H9 (cell line): Measurements from ENCODE around the gene NFKBIA. TPM values are rescaled to one million over a fixed set of nuclear protein-coding genes. Genes with fewer than 3 reads are reported as not detected.
A peak's percentile ranks its signal among the peaks of the same experiment; 100 is the strongest.

Experiments
- DNase-seq: peaks from one replicate; pipeline ENCODE4 v3.0.0-alpha.2; 2017
- H2AFZ ChIP-seq: one replicate; pipeline ENCODE4 v1.6.1; 2013; ENCODE audit warnings: mild to moderate bottlenecking, low read length, control low read depth, moderate library complexity
- H2AK5ac ChIP-seq: 2 replicates; pipeline ENCODE4 v1.6.1; 2013; ENCODE audit warnings: low read length, control low read depth, mixed read lengths; ENCODE audit not compliant: insufficient read length
- H2BK120ac ChIP-seq: one replicate; pipeline ENCODE4 v1.6.1; 2013; ENCODE audit warnings: low read depth, mild to moderate bottlenecking, low read length, control low read depth, inconsistent platforms; ENCODE audit not compliant: poor library complexity, severe bottlenecking
- H2BK12ac ChIP-seq: 2 replicates; pipeline ENCODE4 v1.6.1; 2013; ENCODE audit warnings: low read length, control low read depth, mixed read lengths, low read depth; ENCODE audit not compliant: insufficient read length
- H2BK15ac ChIP-seq: 2 replicates; pipeline ENCODE4 v1.6.1; 2013; ENCODE audit warnings: low read depth, low read length, control low read depth
- H2BK20ac ChIP-seq: one replicate; pipeline ENCODE4 v1.6.1; 2013; ENCODE audit warnings: low read depth, mild to moderate bottlenecking, low read length, control low read depth, inconsistent platforms; ENCODE audit not compliant: poor library complexity, severe bottlenecking
- H2BK5ac ChIP-seq: 2 replicates; pipeline ENCODE4 v1.6.1; 2013; ENCODE audit warnings: low read length, control low read depth, mixed read lengths; ENCODE audit not compliant: insufficient read length
- H3K14ac ChIP-seq: 2 replicates; pipeline ENCODE4 v1.6.1; 2013; ENCODE audit warnings: low read length, control low read depth; ENCODE audit not compliant: insufficient read depth
- H3K18ac ChIP-seq: 2 replicates; pipeline ENCODE4 v1.6.1; 2013; ENCODE audit warnings: low read depth, mild to moderate bottlenecking, mixed read lengths, low read length, control low read depth; ENCODE audit not compliant: insufficient read length
- H3K23ac ChIP-seq: 2 replicates; pipeline ENCODE4 v1.6.1; 2013; ENCODE audit warnings: low read length, control low read depth, mixed read lengths, low read depth; ENCODE audit not compliant: insufficient read length
- H3K23me2 ChIP-seq: 2 replicates; pipeline ENCODE4 v1.6.1; 2013; ENCODE audit warnings: low read depth, mild to moderate bottlenecking, mixed read lengths, low read length, control low read depth; ENCODE audit not compliant: insufficient read length, poor library complexity, severe bottlenecking
- H3K27ac ChIP-seq: 2 replicates; pipeline ENCODE4 v1.5.1; 2013; ENCODE audit warnings: low read length, control low read depth, mixed read lengths, low read depth; ENCODE audit not compliant: insufficient read length
- H3K27me3 ChIP-seq: 2 replicates; pipeline ENCODE4 v1.6.1; 2013; ENCODE audit warnings: low read length, control low read depth, inconsistent platforms; ENCODE audit not compliant: insufficient read depth
- H3K4ac ChIP-seq: 2 replicates; pipeline ENCODE4 v1.6.1; 2013; ENCODE audit warnings: low read depth, mild to moderate bottlenecking, control low read depth, inconsistent platforms, low read length, moderate library complexity
- H3K4me1 ChIP-seq: 2 replicates; pipeline ENCODE4 v1.6.1; 2013; ENCODE audit warnings: low read length, control low read depth, inconsistent platforms; ENCODE audit not compliant: insufficient read depth
- H3K4me2 ChIP-seq: 2 replicates; pipeline ENCODE4 v1.6.1; 2013; ENCODE audit warnings: low read length, control low read depth, mixed read lengths; ENCODE audit not compliant: insufficient read length, insufficient read depth
- H3K56ac ChIP-seq: 2 replicates; pipeline ENCODE4 v1.6.1; 2013; ENCODE audit warnings: low read depth, mild to moderate bottlenecking, mixed read lengths, low read length, control low read depth; ENCODE audit not compliant: insufficient read length
- H3K79me1 ChIP-seq: 2 replicates; pipeline ENCODE4 v1.6.1; 2013; ENCODE audit warnings: low read depth, mild to moderate bottlenecking, moderate library complexity, low read length, control low read depth, inconsistent platforms; ENCODE audit not compliant: insufficient read depth, poor library complexity, severe bottlenecking
- H3K79me2 ChIP-seq: 2 replicates; pipeline ENCODE4 v1.6.1; 2013; ENCODE audit warnings: low read length, control low read depth, inconsistent platforms; ENCODE audit not compliant: insufficient read depth
- H3K9ac ChIP-seq: 2 replicates; pipeline ENCODE4 v1.6.1; 2013; ENCODE audit warnings: low read length, control low read depth, mixed read lengths; ENCODE audit not compliant: insufficient read length; ENCODE audit errors: extremely low read depth
- H3K9me3 ChIP-seq: one replicate; pipeline ENCODE4 v1.6.1; 2013; ENCODE audit warnings: low read depth, low read length, inconsistent platforms; ENCODE audit not compliant: control insufficient read depth
- H3T11ph ChIP-seq: one replicate; pipeline ENCODE4 v1.6.1; 2013; ENCODE audit warnings: mild to moderate bottlenecking, low read length, control low read depth, inconsistent platforms
- H4K20me1 ChIP-seq: one replicate; pipeline ENCODE4 v1.6.1; 2013; ENCODE audit not compliant: control insufficient read depth, insufficient read length, insufficient read depth
- H4K5ac ChIP-seq: 2 replicates; pipeline ENCODE4 v1.6.1; 2013; ENCODE audit warnings: low read depth, mild to moderate bottlenecking, mixed read lengths, low read length, control low read depth; ENCODE audit not compliant: insufficient read length
- H4K8ac ChIP-seq: replicated peaks from 2 replicates; pipeline ENCODE4 v1.6.1; 2013; ENCODE audit warnings: low read length, control low read depth, mixed read lengths, low read depth; ENCODE audit not compliant: insufficient read length
- H4K91ac ChIP-seq: 2 replicates; pipeline ENCODE4 v1.6.1; 2013; ENCODE audit warnings: low read depth, mild to moderate bottlenecking, moderate library complexity, mixed read lengths, low read length, control low read depth; ENCODE audit not compliant: insufficient read length
- H3K27ac Mint-ChIP-seq, 3 experiments: 2 replicates in 2 of 3; 3 replicates in 1 of 3; pipeline ENCODE4 v1.8.0; 2020 to 2021; ENCODE audit warnings: mixed read lengths in 3 of 3, mild to moderate bottlenecking in 1 of 3, moderate library complexity in 1 of 3
- H3K27me3 Mint-ChIP-seq: 2 replicates; pipeline ENCODE4 v1.8.0; 2021; ENCODE audit warnings: low read depth, mild to moderate bottlenecking, moderate library complexity, mixed read lengths
- H3K36me3 Mint-ChIP-seq, 3 experiments: 2 replicates in 2 of 3; 3 replicates in 1 of 3; pipeline ENCODE4 v1.8.0; 2020 to 2021; ENCODE audit warnings: low read depth in 3 of 3, mixed read lengths in 3 of 3; ENCODE audit not compliant: insufficient read depth in 1 of 3
- H3K4me1 Mint-ChIP-seq, 2 experiments: 2 replicates each; pipeline ENCODE4 v1.8.0; 2020; ENCODE audit warnings: mixed read lengths in 2 of 2
- H3K4me3 Mint-ChIP-seq, 2 experiments: 2 replicates in 1 of 2; 3 replicates in 1 of 2; pipeline ENCODE4 v1.8.0; 2020 to 2021; ENCODE audit warnings: mild to moderate bottlenecking in 2 of 2, mixed read lengths in 2 of 2, moderate library complexity in 1 of 2
- H3K9me3 Mint-ChIP-seq, 2 experiments: 2 replicates in 1 of 2; 3 replicates in 1 of 2; pipeline ENCODE4 v1.8.0; 2020; ENCODE audit warnings: mild to moderate bottlenecking in 2 of 2, mixed read lengths in 2 of 2, moderate library complexity in 1 of 2
- CTCF ChIP-seq: fragments of 200-600 bp; sonication (generic); conservative IDR thresholded peaks from 3 replicates; pipeline ENCODE4 v1.8.0; 2021; ENCODE audit warnings: antibody characterized with exemption, mild to moderate bottlenecking
- WGBS: extraction: QIAGEN DNeasy Blood & Tissue Kit; methylation state at CpG from one replicate; pipeline ENCODE4 v1.1.7; 2013; ENCODE audit warnings: missing lambda C conversion rate, low lambda C conversion rate, mixed read lengths; ENCODE audit not compliant: insufficient read length; ENCODE audit errors: extremely low coverage; 5-methylcytosine and 5-hydroxymethylcytosine counted together
- total RNA-seq: library from RNA; stranded (reverse); gene quantifications from 2 replicates; pipeline ENCODE4 v1.2.1, GENCODE V29; 2021

Gene NFKBIA
- total RNA-seq, 1 experiment from 2014 or later, result 38.4 TPM

GRCh38 chr14:35429951-35430350 is 25.4 kb upstream of the NFKBIA start:
- Histone ChIP-seq H3K9me3 (no peaks in the 10 kb centered on the region), H3K79me1 (no peaks in the 10 kb centered on the region), H4K5ac (no peak overlapping the region), H2BK12ac (no peak overlapping the region), H3K56ac (no peak overlapping the region), H2BK20ac (no peak overlapping the region), H2BK15ac (no peak overlapping the region), H3K4me2 (no peak overlapping the region), H3K27me3 (no peaks in the 10 kb centered on the region), H2AFZ (peak overlapping the region; percentile 25), H3K23me2 (no peaks in the 10 kb centered on the region), H4K8ac (no peak overlapping the region), H3T11ph (no peak overlapping the region), H3K23ac (no peak overlapping the region), H3K14ac (no peak overlapping the region), H4K20me1 (no peaks in the 10 kb centered on the region), H2BK120ac (no peak overlapping the region), H4K91ac (no peak overlapping the region), H3K18ac (no peak overlapping the region), H2AK5ac (no peak overlapping the region), H3K27ac (no peak overlapping the region), H2BK5ac (no peak overlapping the region), H3K79me2 (no peaks in the 10 kb centered on the region), H3K4ac (no peak overlapping the region), H3K4me1 (peaks cover 2% of the 10 kb centered on the region; the same call in 1 of the 2 replicates), H3K9ac (no peak overlapping the region)
- Mint-ChIP-seq H3K27me3 (no peaks in the 10 kb centered on the region), H3K27ac (0 out of 7 replicates have a peak overlapping the region, but pooled peaks of 1 of the 3 experiments have one; percentile 6), H3K36me3 (no peaks in the 10 kb centered on the region), H3K4me3 (no peak overlapping the region), H3K9me3 (no peaks in the 10 kb centered on the region; a peak in 1 of 5 replicates), H3K4me1 (no peaks in the 10 kb centered on the region; a peak in 1 of 4 replicates)
- no peak for TF ChIP-seq CTCF
- no peak for DNase-seq
- no CpG with 5 or more reads among the region's 4 CpGs for WGBS
